Endothelial cell of umbilical vein (primary cell): Measurements from ENCODE around the gene LDLRAD4. TPM values are rescaled to one million over a fixed set of nuclear protein-coding genes. Genes with fewer than 3 reads are reported as not detected.

Experiments used
- BruUV-seq: library from RNA; stranded (reverse); fragments of 400-500 nt; replicated peaks from 2 replicates; lab custom pipeline; 2021; lab: Mats Ljungman, UMichigan
- CTCF ChIA-PET: fragments of 300-600, 350-600 bp; sonication (Branson Sonifier 250); formaldehyde crosslinking; loops from one replicate; lab custom pipeline; 2021; ENCODE audit warnings: antibody characterized with exemption, inconsistent platforms; lab: Charles Lee
- POLR2A ChIA-PET: fragments of 300-600, 350-600 bp; sonication (Branson Sonifier 250); formaldehyde crosslinking; loops from one replicate; lab custom pipeline; 2021; ENCODE audit warnings: antibody characterized with exemption, inconsistent platforms; lab: Charles Lee
- DNase-seq: peaks from one replicate; pipeline ENCODE4 v3.0.0-alpha.2; 2011; ENCODE audit warnings: low read depth, low spot score
- FAIRE-seq: peaks from 2 replicates; lab custom pipeline; 2011; peaks lifted over from hg19 to GRCh38; lab: Jason Lieb, UNC
- H2AFZ ChIP-seq: 2 replicates; pipeline ENCODE4 v1.6.0; 2012; ENCODE audit warnings: low read depth, low read length, control low read depth, inconsistent platforms
- H3K27ac ChIP-seq: 2 replicates; pipeline ENCODE4 v1.5.1; 2011; ENCODE audit warnings: low read depth, mild to moderate bottlenecking, control low read depth, low read length, moderate library complexity; ENCODE audit not compliant: insufficient read depth
- H3K27me3 ChIP-seq, 2 experiments: 2 replicates each; pipeline versions ENCODE4 v1.6.0 to v1.6.1; 2011; ENCODE audit warnings: low read length in 2 of 2, mixed read lengths in 1 of 2; ENCODE audit not compliant: control insufficient read depth in 2 of 2, insufficient read depth in 2 of 2
- H3K36me3 ChIP-seq, 2 experiments: 2 replicates in 1 of 2; 3 replicates in 1 of 2; pipeline ENCODE4 v1.5.1; 2011; ENCODE audit warnings: low read length in 2 of 2, mild to moderate bottlenecking in 1 of 2, moderate library complexity in 1 of 2; ENCODE audit not compliant: control insufficient read depth in 2 of 2, insufficient read depth in 2 of 2; ENCODE audit errors: extremely low read depth in 1 of 2
- H3K4me1 ChIP-seq: 3 replicates; pipeline ENCODE4 v1.5.1; 2011; ENCODE audit warnings: mild to moderate bottlenecking, low read length; ENCODE audit not compliant: control insufficient read depth, insufficient read depth; ENCODE audit errors: extremely low read depth
- H3K4me2 ChIP-seq: 2 replicates; pipeline ENCODE4 v1.6.1; 2011; ENCODE audit warnings: low read length, control low read depth, mixed read lengths; ENCODE audit not compliant: insufficient read depth
- H3K4me3 ChIP-seq, 3 experiments: fragments of 200-600 bp in 1 of 3; sonication (generic), shearing (Covaris generic) in 1 of 3; replicated peaks in 1 of 3; 2 replicates each; pipeline ENCODE4 v1.5.1; 2011 to 2016; ENCODE audit warnings: control low read depth in 3 of 3, low read length in 3 of 3, mild to moderate bottlenecking in 2 of 3, inconsistent platforms in 1 of 3, low read depth in 1 of 3, moderate library complexity in 1 of 3; ENCODE audit not compliant: insufficient read depth in 1 of 3
- H3K79me2 ChIP-seq: 2 replicates; pipeline ENCODE4 v1.6.0; 2012; ENCODE audit warnings: low read length, inconsistent platforms; ENCODE audit not compliant: control insufficient read depth, insufficient read depth
- H3K9ac ChIP-seq: replicated peaks from 2 replicates; pipeline ENCODE3; 2011; ENCODE audit warnings: low read length, control low read depth; ENCODE audit not compliant: insufficient read depth; ENCODE audit errors: extremely low read depth
- H3K9me1 ChIP-seq: replicated peaks from 3 replicates; pipeline ENCODE4 v1.6.0; 2011; ENCODE audit warnings: mild to moderate bottlenecking, low read length; ENCODE audit not compliant: control insufficient read depth, insufficient read depth; ENCODE audit errors: extremely low read depth
- H3K9me3 ChIP-seq: replicated peaks from 2 replicates; pipeline ENCODE4 v1.5.1; 2012; ENCODE audit warnings: low read length, inconsistent platforms; ENCODE audit not compliant: control insufficient read depth, insufficient read depth
- H4K20me1 ChIP-seq: replicated peaks from 2 replicates; pipeline ENCODE3; 2011; ENCODE audit warnings: mild to moderate bottlenecking, low read length; ENCODE audit not compliant: control insufficient read depth, insufficient read depth; ENCODE audit errors: extremely low read depth
- CTCF ChIP-seq, 2 donors: IDR thresholded peaks; 1 replicate in 1 of 2; 2 replicates in 1 of 2; pipeline ENCODE4 v1.5.1; 2011; ENCODE audit warnings: low read length in 2 of 2, mild to moderate bottlenecking in 2 of 2, moderate library complexity in 2 of 2, control low read depth in 1 of 2, inconsistent platforms in 1 of 2, low read depth in 1 of 2; ENCODE audit not compliant: insufficient read depth in 1 of 2; ENCODE audit errors: extremely low read depth in 1 of 2
- EZH2 ChIP-seq: IDR thresholded peaks from 2 replicates; pipeline ENCODE4 v1.6.1; 2012; ENCODE audit warnings: borderline replicate concordance, low read depth, mild to moderate bottlenecking, moderate library complexity, low read length, inconsistent platforms; ENCODE audit not compliant: severe bottlenecking
- FOS ChIP-seq: IDR thresholded peaks from 2 replicates; pipeline ENCODE4 v1.6.1; 2011; ENCODE audit warnings: mild to moderate bottlenecking, low read length, moderate library complexity, borderline replicate concordance; ENCODE audit not compliant: insufficient read depth
- GATA2 ChIP-seq: IDR thresholded peaks from 2 replicates; pipeline ENCODE4 v1.7.0; 2011; ENCODE audit warnings: low read depth, mild to moderate bottlenecking, moderate library complexity, mixed read lengths, low read length; ENCODE audit not compliant: insufficient read length, insufficient read depth
- JUN ChIP-seq: IDR thresholded peaks from 2 replicates; pipeline ENCODE4 v1.6.1; 2011; ENCODE audit warnings: borderline replicate concordance, low read depth; ENCODE audit not compliant: insufficient read length, insufficient read depth
- MAX ChIP-seq: IDR thresholded peaks from 2 replicates; pipeline ENCODE4 v1.6.1; 2011; ENCODE audit not compliant: insufficient read depth, insufficient read length
- POLR2A ChIP-seq: IDR thresholded peaks from 2 replicates; pipeline ENCODE4 v1.6.1; 2012; ENCODE audit warnings: low read depth, mild to moderate bottlenecking, control low read depth, low read length
- dilution Hi-C: fragments of 300-500 bp; cut with MboI; formaldehyde crosslinking; loops from one replicate; pipeline ENCODE4 v1.15.0; 2019; ENCODE audit warnings: low sequenced_read_pairs; ENCODE audit not compliant: extremely low pct_ligation_motif_present
- intact Hi-C: fragments of 100-400 bp; cut with micrococcal nuclease; formaldehyde crosslinking; loops from one replicate; pipeline ENCODE4 v1.10.0; 2022
- polyA plus RNA-seq, 4 experiments: library from polyadenylated mRNA; depleted of rRNA in 3 of 4; stranded (reverse) in 3 of 4; unstranded in 1 of 4; fragments of >200 nt; gene quantifications; 2 replicates each; pipeline versions ENCODE4 v1.2.1 to v1.2.3, GENCODE V29; 2011 to 2012; ENCODE audit warnings: missing spikeins in 1 of 4
- total RNA-seq: library from RNA; stranded (reverse); gene quantifications from 2 replicates; pipeline ENCODE4 v1.2.3, GENCODE V29; 2021

LDLRAD4 gene
- total and polyA plus RNA-seq, 2 donors (not counting 3 experiments of a cell fraction or from before 2014, with no cell fraction given): 5.2 to 6.5 TPM

GRCh38 chr18:13316063-13316462 lies 97.5 kb downstream of the LDLRAD4 start:
- no peak overlapping the region for H3K4me2 ChIP-seq
- TF ChIP-seq GATA2 (no peak), CTCF (IDR thresholded peaks at IDR 0.05; ENCODE audit: extremely low read depth in 1 of 2, insufficient read depth in 1 of 2, low read depth in 1 of 2, low read length in 2 of 2) (no peak)
- H3K9me3 ChIP-seq: no peaks in the 10 kb centered on the region
- H3K36me3 ChIP-seq: no peaks in the 10 kb centered on the region
- H2AFZ ChIP-seq: no peak overlapping the region
- BruUV-seq: no TSS peak
- H4K20me1 ChIP-seq: no peaks in the 10 kb centered on the region
- ChIA-PET POLR2A (no interaction called here), CTCF (no interaction called here)
- no peaks in the 10 kb centered on the region for H3K9me1 ChIP-seq
- dilution Hi-C loops: no loop called here
- no peaks in the 10 kb centered on the region for H3K79me2 ChIP-seq
- no peaks in the 10 kb centered on the region for H3K27me3 ChIP-seq
- no peak for FAIRE-seq
- H3K4me1 ChIP-seq: no peaks in the 10 kb centered on the region
- H3K9ac ChIP-seq: no peak overlapping the region
- H3K4me3 ChIP-seq: no peak overlapping the region
- no peak for DNase-seq
- intact Hi-C loops: no loop called here
- no peak overlapping the region for H3K27ac ChIP-seq

- Histone ChIP-seq H2AFZ (no peak overlapping the region), H3K9ac (no peak overlapping the region), H3K9me3 (no peaks in the 10 kb centered on the region), H3K79me2 (no peaks in the 10 kb centered on the region), H3K27me3 (no peaks in the 10 kb centered on the region), H3K4me1 (no peaks in the 10 kb centered on the region), H3K9me1 (no peaks in the 10 kb centered on the region), H3K27ac (no peak overlapping the region), H3K4me3 (no peak overlapping the region), H3K36me3 (no peaks in the 10 kb centered on the region), H4K20me1 (no peaks in the 10 kb centered on the region), H3K4me2 (no peak overlapping the region)
- ChIA-PET POLR2A (no interaction called here), CTCF (no interaction called here)
- no peak for TF ChIP-seq GATA2
- no peak for TF ChIP-seq POLR2A
- no peak for TF ChIP-seq MAX
- TF ChIP-seq FOS: no peak
- TF ChIP-seq EZH2: no peak
- no peak for TF ChIP-seq CTCF (IDR thresholded peaks at IDR 0.05; ENCODE audit: extremely low read depth in 1 of 2, insufficient read depth in 1 of 2, low read depth in 1 of 2, low read length in 2 of 2)
- TF ChIP-seq JUN: no peak
- BruUV-seq: no TSS peak
- FAIRE-seq (no peak), DNase-seq (no peak)
- intact Hi-C loops (no loop called here), dilution Hi-C loops (no loop called here)
Observed at GRCh38 chr18:13317801-13318200, 99.2 kb downstream of the LDLRAD4 start.
